ENCODE data around the gene VAMP4. TPM values are rescaled to one million over a fixed set of nuclear protein-coding genes. Genes with fewer than 3 reads are reported as not detected.

Gene VAMP4
- total and polyA plus RNA-seq, 12 donors = 4.1 to 12.5 (median 8.1) TPM

GRCh38 chr1:171758011-171758410 lies 16.1 kb upstream of the VAMP4 start:
- no peaks in the 10 kb centered on the region for H3K9me3 ChIP-seq
- no peak overlapping the region for H3K27ac ChIP-seq
- no peak for ATAC-seq
- no peaks in the 10 kb centered on the region for H3K36me3 ChIP-seq
- peaks cover 0 to 3% (median 0%) of the 10 kb centered on the region in 7 donors for H3K27me3 ChIP-seq
- H3K4me3 ChIP-seq = no peak overlapping the region
- DNase-seq = no peak
- no peaks in the 10 kb centered on the region for H3K4me1 ChIP-seq
- intact Hi-C loops (cut with DNase I) = no loop called here
- no peak for TF ChIP-seq CTCF (IDR thresholded peaks at IDR 0.05)

- Histone ChIP-seq H3K36me3 (no peaks in the 10 kb centered on the region), H3K27me3 (peaks cover 0 to under 1% (median 0%) of the 10 kb centered on the region in 7 donors), H3K9me3 (no peaks in the 10 kb centered on the region), H3K4me3 (no peak overlapping the region), H3K4me1 (no peaks in the 10 kb centered on the region), H3K27ac (no peak overlapping the region)
- DNase-seq (no peak), ATAC-seq (no peak)
- no peak for TF ChIP-seq CTCF (IDR thresholded peaks at IDR 0.05)
- WGBS, 2 donors = 90 to 93% methylated on average over 4 of the region's 4 CpGs
- intact Hi-C loops (cut with DNase I) = no loop called here
These were observed 15.0 kb upstream of the VAMP4 start for GRCh38 chr1:171756856-171757255.

- no peak for DNase-seq
- H3K9me3 ChIP-seq = no peaks in the 10 kb centered on the region
- WGBS, 2 donors = 100% methylated on average over 1 of the region's 1 CpG
- intact Hi-C loops (cut with DNase I) = no loop called here
- no peak overlapping the region for H3K27ac ChIP-seq
- no peak overlapping the region for H3K4me3 ChIP-seq
- H3K4me1 ChIP-seq = no peaks in the 10 kb centered on the region
- no peak for ATAC-seq
- H3K27me3 ChIP-seq = no peaks in the 10 kb centered on the region
- no peak for TF ChIP-seq CTCF (IDR thresholded peaks at IDR 0.05)
- no peaks in the 10 kb centered on the region for H3K36me3 ChIP-seq
These were observed 13.1 kb upstream of the VAMP4 start for GRCh38 chr1:171754971-171755370.

- DNase-seq (no peak), ATAC-seq (peak in 1 of 8 donors; percentile 42)
- TF ChIP-seq CTCF (IDR thresholded peaks at IDR 0.05) = no peak
- Histone ChIP-seq H3K4me3 (no peak overlapping the region), H3K4me1 (no peaks in the 10 kb centered on the region), H3K9me3 (no peaks in the 10 kb centered on the region), H3K27ac (no peak overlapping the region), H3K27me3 (no peaks in the 10 kb centered on the region), H3K36me3 (no peaks in the 10 kb centered on the region)
- intact Hi-C loops (cut with DNase I) = no loop called here
- 71 to 79% methylated on average over 4 of the region's 4 CpGs for WGBS, 2 donors
These were observed 12.5 kb upstream of the VAMP4 start for GRCh38 chr1:171754353-171754705.

Data from heart right ventricle (tissue), 16 donors.